ENCODE results near the gene RANGRF.

GRCh38 chr17:8253801-8254200 lies 34.7 kb upstream of the RANGRF start:
- TF ChIP-seq CTCF (IDR thresholded peaks at IDR 0.05) (no peak), POLR2AphosphoS5 (IDR thresholded peaks at IDR 0.05) (no peak)

All from breast epithelium (tissue), 3 donors.